SK-N-SH (cell line): ENCODE measurements around the gene HTR1D. TPM values are rescaled to one million over a fixed set of nuclear protein-coding genes. Genes with fewer than 3 reads are reported as not detected.

ENCODE experiments used
- polyA plus RNA-seq, 3 experiments: library from polyadenylated mRNA; depleted of rRNA; stranded (reverse); fragments of >200 nt; gene quantifications; 2 replicates each; pipeline ENCODE4 v1.2.3, GENCODE V29; 2012
- small RNA-seq, 7 experiments: library from RNA; depleted of rRNA; stranded (forward); fragments of <200 nt; gene quantifications; one replicate each; pipeline ENCODE3, GENCODE V24; 2012

Gene HTR1D
- polyA plus RNA-seq, 1 of the 3 experiments (the other 2 are of a cell fraction): 0.39 TPM

Small RNA genes within 50 kb of the gene (small RNA-seq; reads per million reads assigned to genes)
- gene RNU6-135P (0 reads per million in 7 experiments), gene RNU6-514P (0 reads per million in 7 experiments)

Other genes with a start within 250 kb of the HTR1D start
- gene LACTBL1, start 244.6 kb downstream of the HTR1D start, polyA plus RNA-seq (2012; rRNA removed): not detected in 2 replicates
- gene TEX46, start 201.7 kb downstream of the HTR1D start, polyA plus RNA-seq (2012; rRNA removed): 0.20 TPM in 1 of 2 replicates, not detected in the other
- gene KDM1A, start 198.0 kb downstream of the HTR1D start, polyA plus RNA-seq (2012; rRNA removed): 71.0 and 78.5 TPM in 2 replicates
- 8.9 and 12.5 TPM in 2 replicates for gene LUZP1, start 48.6 kb downstream of the HTR1D start, polyA plus RNA-seq (2012; rRNA removed)
- 111 and 141 TPM in 2 replicates for gene HNRNPR, start 126.8 kb upstream of the HTR1D start, polyA plus RNA-seq (2012; rRNA removed)
- gene ZNF436, start 152.3 kb upstream of the HTR1D start, polyA plus RNA-seq (2012; rRNA removed): 5.0 and 6.4 TPM in 2 replicates
- 1.1 and 1.2 TPM in 2 replicates for gene TCEA3, start 207.2 kb upstream of the HTR1D start, polyA plus RNA-seq (2012; rRNA removed)